SK-N-SH (cell line): ENCODE results near the gene SLC22A15. TPM values are rescaled to one million over a fixed set of nuclear protein-coding genes. Genes with fewer than 3 reads are reported as not detected.

Experiments
- CTCF ChIA-PET: fragments of 300-600, 350-600 bp; formaldehyde crosslinking; extraction: SDS; loops from one replicate; lab custom pipeline; 2021; lab: Yijun Ruan, JAX
- POLR2A ChIA-PET: fragments of 350-600 bp; sonication (Branson Sonifier 250); formaldehyde crosslinking; extraction: SDS; loops from one replicate; lab custom pipeline; 2020; ENCODE audit warnings: antibody characterized with exemption, inconsistent platforms; lab: Yijun Ruan, JAX
- DNase-seq: peaks from one replicate; pipeline ENCODE4 v3.0.0; 2012
- H2AFZ ChIP-seq: fragments of 200-600 bp; sonication (generic); 2 replicates; pipeline ENCODE4 v1.8.1; 2016; ENCODE audit warnings: antibody characterized with exemption, mild to moderate bottlenecking, low read depth
- H3F3A ChIP-seq: fragments of 200-600 bp; sonication (generic); replicated peaks from 2 replicates; pipeline ENCODE3; 2016; ENCODE audit warnings: antibody characterized with exemption, mild to moderate bottlenecking; ENCODE audit not compliant: insufficient read depth
- H3K27ac ChIP-seq, 2 experiments: fragments of 200-500 bp in 1 of 2; fragments of 200-600 bp in 1 of 2; sonication (Bioruptor generic) in 1 of 2; sonication (generic), shearing (Covaris generic) in 1 of 2; 2 replicates each; pipeline versions ENCODE4 v1.5.1 to v1.6.1; 2014 to 2016; ENCODE audit warnings: low read depth in 2 of 2, inconsistent platforms in 1 of 2, low read length in 1 of 2, mild to moderate bottlenecking in 1 of 2, mixed read lengths in 1 of 2
- H3K27me3 ChIP-seq: fragments of 200-600 bp; sonication (generic), shearing (Covaris generic); 2 replicates; pipeline ENCODE4 v1.6.1; 2016; ENCODE audit warnings: mixed run types; ENCODE audit not compliant: insufficient read depth
- H3K36me3 ChIP-seq, 2 experiments: fragments of 200-500 bp in 1 of 2; fragments of 200-600 bp in 1 of 2; sonication (Bioruptor generic) in 1 of 2; sonication (generic) in 1 of 2; replicated peaks in 1 of 2; 2 replicates each; pipeline versions ENCODE3 to v1.5.1; 2014 to 2016; ENCODE audit warnings: low read length in 1 of 2, mild to moderate bottlenecking in 1 of 2; ENCODE audit not compliant: insufficient read depth in 2 of 2, control insufficient read depth in 1 of 2
- H3K4me1 ChIP-seq, 2 experiments: fragments of 200-500 bp in 1 of 2; fragments of 200-600 bp in 1 of 2; sonication (Bioruptor generic) in 1 of 2; sonication (generic), shearing (Covaris generic) in 1 of 2; 2 replicates each; pipeline versions ENCODE4 v1.5.1 to v1.6.1; 2014 to 2016; ENCODE audit warnings: low read depth in 1 of 2, low read length in 1 of 2, mixed run types in 1 of 2; ENCODE audit not compliant: insufficient read depth in 2 of 2, control insufficient read depth in 1 of 2
- H3K4me2 ChIP-seq: fragments of 200-600 bp; sonication (generic), shearing (Covaris generic); 2 replicates; pipeline ENCODE4 v1.6.1; 2017; ENCODE audit warnings: mixed run types
- H3K4me3 ChIP-seq, 2 experiments: fragments of 200-500 bp in 1 of 2; fragments of 200-600 bp in 1 of 2; sonication (Bioruptor generic) in 1 of 2; sonication (generic), shearing (Covaris generic) in 1 of 2; 2 replicates each; pipeline versions ENCODE4 v1.5.1 to v1.8.1; 2014 to 2016; ENCODE audit warnings: low read depth in 2 of 2, inconsistent platforms in 1 of 2, low read length in 1 of 2, mild to moderate bottlenecking in 1 of 2, mixed read lengths in 1 of 2, moderate library complexity in 1 of 2
- H3K79me2 ChIP-seq: fragments of 200-600 bp; sonication (generic); 2 replicates; pipeline ENCODE4 v1.8.1; 2017; ENCODE audit warnings: mild to moderate bottlenecking; ENCODE audit not compliant: insufficient read depth
- H3K9ac ChIP-seq: fragments of 200-600 bp; sonication (generic); 2 replicates; pipeline ENCODE4 v1.6.1; 2017; ENCODE audit warnings: mixed run types
- H3K9me2 ChIP-seq: fragments of 200-600 bp; sonication (generic); 2 replicates; pipeline ENCODE4 v1.6.1; 2017; ENCODE audit warnings: mixed run types
- H3K9me3 ChIP-seq: fragments of 200-600 bp; sonication (generic); 2 replicates; pipeline ENCODE4 v1.6.1; 2017; ENCODE audit warnings: mixed run types, mild to moderate bottlenecking, moderate library complexity
- H4K20me1 ChIP-seq: fragments of 200-600 bp; sonication (generic); 2 replicates; pipeline ENCODE4 v1.6.1; 2017; ENCODE audit warnings: mild to moderate bottlenecking, mixed run types; ENCODE audit not compliant: insufficient read depth
- CHD2 ChIP-seq: fragments of 150-350 bp; IDR thresholded peaks from 2 replicates; pipeline ENCODE4 v1.6.1; 2018; ENCODE audit warnings: low read length; ENCODE audit not compliant: partially characterized antibody
- ELF1 ChIP-seq: IDR thresholded peaks from 2 replicates; pipeline ENCODE4 v1.4.0; 2012
- EZH2phosphoT487 ChIP-seq: fragments of 200-600 bp; sonication (generic); IDR thresholded peaks from 2 replicates; pipeline ENCODE4 v1.6.1; 2017; ENCODE audit warnings: low read depth, mixed run types, mild to moderate bottlenecking, antibody characterized with exemption, moderate library complexity, borderline replicate concordance
- FOSL2 ChIP-seq: IDR thresholded peaks from 2 replicates; pipeline ENCODE4 v1.4.0; 2012; ENCODE audit warnings: low read depth, mild to moderate bottlenecking, moderate library complexity, borderline replicate concordance
- GABPA ChIP-seq: IDR thresholded peaks from 2 replicates; pipeline ENCODE4 v1.4.0; 2012; ENCODE audit warnings: low read depth, mild to moderate bottlenecking
- GATA2 ChIP-seq: sonication (generic); formaldehyde crosslinking; IDR thresholded peaks from 2 replicates; pipeline ENCODE4 v1.5.0; 2020; ENCODE audit warnings: mild to moderate bottlenecking, missing genetic modification reagents
- MEF2A ChIP-seq: IDR thresholded peaks from 2 replicates; pipeline ENCODE4 v1.4.0; 2012; ENCODE audit warnings: low read depth, borderline replicate concordance
- MXI1 ChIP-seq: IDR thresholded peaks from 2 replicates; pipeline ENCODE4 v1.6.1; 2012; ENCODE audit warnings: mild to moderate bottlenecking, low read depth, low read length, improper control_type of control experiment
- SMC3 ChIP-seq: IDR thresholded peaks from 2 replicates; pipeline ENCODE4 v1.6.1; 2012; ENCODE audit warnings: low read depth, low read length, improper control_type of control experiment
- YY1 ChIP-seq: IDR thresholded peaks from 2 replicates; pipeline ENCODE4 v1.4.0; 2012; ENCODE audit warnings: low read depth, mild to moderate bottlenecking
- WGBS: methylation state at CpG from one replicate; pipeline ENCODE4 v1.1.6; 2017; ENCODE audit warnings: low lambda C conversion rate; 5-methylcytosine and 5-hydroxymethylcytosine counted together
- polyA plus RNA-seq, 3 experiments: library from polyadenylated mRNA; depleted of rRNA; stranded (reverse); fragments of >200 nt; gene quantifications; 2 replicates each; pipeline ENCODE4 v1.2.3, GENCODE V29; 2012

The SLC22A15 gene
- polyA plus RNA-seq, 1 of the 3 experiments (the other 2 are of a cell fraction) = 0.13 TPM

- no peak for DNase-seq
- H3K79me2 ChIP-seq = no peaks in the 10 kb centered on the region
- peaks cover 10 to 13% of the 10 kb centered on the region in 2 experiments; a peak in 3 of 4 replicates for H3K4me1 ChIP-seq
- ChIA-PET CTCF (interaction anchor here (1.0 to 1.8 kb wide), 3 partner anchors 9 to 127 kb away, joined by 3 to 5 read pairs (median 4); no protein-coding TSS in a partner anchor), POLR2A (no interaction called here)
- no peaks in the 10 kb centered on the region for H3K9me2 ChIP-seq
- no peak overlapping the region for H3K4me2 ChIP-seq
- H3K27ac ChIP-seq = no peak overlapping the region
- 35% methylated on average over 3 of the region's 3 CpGs for WGBS
- H3F3A ChIP-seq = no peaks in the 10 kb centered on the region
- no peaks in the 10 kb centered on the region for H4K20me1 ChIP-seq
- H3K9me3 ChIP-seq = no peaks in the 10 kb centered on the region
- H3K9ac ChIP-seq = no peak overlapping the region
- H3K36me3 ChIP-seq = no peaks in the 10 kb centered on the region
- no peak overlapping the region for H3K4me3 ChIP-seq
- no peak for TF ChIP-seq CHD2
- H2AFZ ChIP-seq = no peak overlapping the region
- no peaks in the 10 kb centered on the region for H3K27me3 ChIP-seq
Observed at GRCh38 chr1:115933625-115934024, 42.7 kb upstream of the SLC22A15 start.

- no peak overlapping the region for H3K4me3 ChIP-seq
- H3K36me3 ChIP-seq = no peaks in the 10 kb centered on the region
- H2AFZ ChIP-seq = no peak overlapping the region
- no peaks in the 10 kb centered on the region for H3K27me3 ChIP-seq
- no peak overlapping the region for H3K27ac ChIP-seq
- DNase-seq = no peak
- no peaks in the 10 kb centered on the region for H3K9me3 ChIP-seq
- ChIA-PET POLR2A (no interaction called here), CTCF (interaction anchor here (1.4 kb wide), 1 partner anchor 42 kb away, joined by 5 read pairs; no protein-coding TSS in a partner anchor)
- H4K20me1 ChIP-seq = no peaks in the 10 kb centered on the region
- 30% methylated on average over 6 of the region's 6 CpGs for WGBS
- no peaks in the 10 kb centered on the region for H3F3A ChIP-seq
- H3K79me2 ChIP-seq = no peaks in the 10 kb centered on the region
- TF ChIP-seq MEF2A (no peak), GATA2 (CRISPR knock-in tag) (no peak), SMC3 (no peak), FOSL2 (no peak), MXI1 (no peak), GABPA (no peak)
- no peaks in the 10 kb centered on the region for H3K9me2 ChIP-seq
- no peak overlapping the region for H3K4me2 ChIP-seq
- H3K9ac ChIP-seq = no peak overlapping the region
- H3K4me1 ChIP-seq = no peaks in the 10 kb centered on the region
Observed at GRCh38 chr1:115939455-115939854, 36.9 kb upstream of the SLC22A15 start.

GRCh38 chr1:115946116-115946515 lies 30.2 kb upstream of the SLC22A15 start:
- ChIA-PET POLR2A (no interaction called here), CTCF (no interaction called here)
- Histone ChIP-seq H3K9me2 (no peaks in the 10 kb centered on the region), H3K4me3 (no peak overlapping the region), H3K27ac (no peak overlapping the region), H4K20me1 (no peaks in the 10 kb centered on the region), H2AFZ (no peak overlapping the region), H3K4me2 (no peak overlapping the region), H3K4me1 (no peaks in the 10 kb centered on the region), H3K9me3 (no peaks in the 10 kb centered on the region), H3K9ac (no peak overlapping the region), H3F3A (no peaks in the 10 kb centered on the region), H3K36me3 (no peaks in the 10 kb centered on the region), H3K27me3 (no peaks in the 10 kb centered on the region), H3K79me2 (no peaks in the 10 kb centered on the region)
- DNase-seq = no peak
- 28% methylated on average over 3 of the region's 3 CpGs for WGBS
- TF ChIP-seq EZH2phosphoT487 = no peak
- TF ChIP-seq ELF1 = no peak
- no peak for TF ChIP-seq CHD2
- TF ChIP-seq MEF2A = no peak
- no peak for TF ChIP-seq YY1
